Anterior cingulate cortex (tissue), 58 donors: Measurements from ENCODE around the gene FZR1.
A peak's percentile ranks its signal among the peaks of the same experiment; 100 is the strongest.

Experiments
- DNase-seq, 58 donors: peaks; one replicate each; lab custom pipeline; 2025; lab: John Stamatoyannopoulos, UW

Gene FZR1

GRCh38 chr19:3505598-3506383 lies at the start of gene FZR1:
TSS of gene FZR1 (plus strand) at chr19:3506311. CDS start at chr19:3522990, 16,679 bp downstream.
- peak; percentile 85 to 99 (median 98) for DNase-seq

- DNase-seq, result no peak
These were observed 49.1 kb upstream of the FZR1 start for GRCh38 chr19:3456925-3457527.

GRCh38 chr19:3457528-3458228 lies 48.4 kb upstream of the FZR1 start:
- no peak for DNase-seq

- peak in 3 of 58 donors; percentile 7 to 24 (median 22) for DNase-seq
These were observed 47.7 kb upstream of the FZR1 start for GRCh38 chr19:3458229-3459088.

GRCh38 chr19:3459089-3459881 lies 46.8 kb upstream of the FZR1 start:
- DNase-seq, result peak in 51 of 58 donors; percentile 18 to 82 (median 54)

GRCh38 chr19:3459965-3460582 lies 46.0 kb upstream of the FZR1 start:
- no peak for DNase-seq

- DNase-seq, result peak in 1 of 58 donors; percentile 29
These were observed 43.0 kb upstream of the FZR1 start for GRCh38 chr19:3462991-3463713.

- no peak for DNase-seq
These were observed 42.2 kb upstream of the FZR1 start for GRCh38 chr19:3463714-3464586.

GRCh38 chr19:3464587-3465235 lies 41.4 kb upstream of the FZR1 start:
- no peak for DNase-seq

GRCh38 chr19:3465552-3465951 lies 40.6 kb upstream of the FZR1 start:
- DNase-seq, result no peak

- peak in 41 of 58 donors; percentile 7 to 81 (median 47) for DNase-seq
These were observed 39.5 kb upstream of the FZR1 start for GRCh38 chr19:3466635-3467034.

GRCh38 chr19:3467437-3468198 lies 38.5 kb upstream of the FZR1 start:
- no peak for DNase-seq

GRCh38 chr19:3468211-3468610 lies 37.9 kb upstream of the FZR1 start:
- no peak for DNase-seq

GRCh38 chr19:3469638-3470499 lies 36.2 kb upstream of the FZR1 start:
- peak in 2 of 58 donors; percentile 14 for DNase-seq

GRCh38 chr19:3470500-3471128 lies 35.5 kb upstream of the FZR1 start:
- no peak for DNase-seq
